HG03575 (cell line): ENCODE data around the gene LOXL1.

Experiments
- ATAC-seq: cut with Tn5 transposase; IDR thresholded peaks from one replicate; pipeline ENCODE4 v1.9.1; 2021; ENCODE audit not compliant: unreplicated experiment, insufficient number of reproducible peaks, low FRiP score; ENCODE audit errors: extremely low read depth

LOXL1 gene

DNA sequence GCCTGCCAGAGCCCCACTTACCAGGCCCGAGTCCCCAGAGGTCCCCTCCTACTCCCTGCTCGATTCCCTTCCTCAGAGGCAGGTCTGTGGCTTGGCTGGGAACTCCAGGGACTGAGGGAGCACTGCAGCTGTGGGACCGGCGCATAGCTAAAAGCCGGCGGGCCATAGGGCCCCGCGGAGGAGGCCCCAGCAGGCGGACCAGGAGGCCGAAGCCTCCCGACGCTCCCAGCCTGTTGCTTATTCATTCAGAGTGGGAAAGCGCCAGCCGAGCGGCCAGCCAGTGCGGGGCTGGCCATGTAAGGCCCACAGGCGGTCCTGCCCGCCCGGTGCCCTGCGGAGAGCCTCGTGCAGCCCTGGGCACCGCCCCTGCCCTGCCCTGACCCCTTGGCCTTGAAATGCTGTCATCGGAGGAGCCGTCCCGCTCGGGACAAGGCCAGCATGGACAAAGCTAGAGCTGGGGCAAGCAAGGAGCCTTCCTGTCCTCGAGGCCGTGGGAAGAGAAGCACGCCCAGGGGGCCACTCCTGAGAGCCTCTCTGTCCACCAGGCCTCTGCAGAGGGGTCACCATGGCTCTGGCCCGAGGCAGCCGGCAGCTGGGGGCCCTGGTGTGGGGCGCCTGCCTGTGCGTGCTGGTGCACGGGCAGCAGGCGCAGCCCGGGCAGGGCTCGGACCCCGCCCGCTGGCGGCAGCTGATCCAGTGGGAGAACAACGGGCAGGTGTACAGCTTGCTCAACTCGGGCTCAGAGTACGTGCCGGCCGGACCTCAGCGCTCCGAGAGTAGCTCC lies at the start of gene LOXL1:
Gene LOXL1, plus strand, starts transcription at position 244 of the 784 bp plus-strand sequence. Its CDS starts 322 bp downstream, at position 566.
- ATAC-seq: no peak

GRCh38 chr15:73879426-73879825 lies 46.8 kb upstream of the LOXL1 start:
- ATAC-seq: no peak

DNA sequence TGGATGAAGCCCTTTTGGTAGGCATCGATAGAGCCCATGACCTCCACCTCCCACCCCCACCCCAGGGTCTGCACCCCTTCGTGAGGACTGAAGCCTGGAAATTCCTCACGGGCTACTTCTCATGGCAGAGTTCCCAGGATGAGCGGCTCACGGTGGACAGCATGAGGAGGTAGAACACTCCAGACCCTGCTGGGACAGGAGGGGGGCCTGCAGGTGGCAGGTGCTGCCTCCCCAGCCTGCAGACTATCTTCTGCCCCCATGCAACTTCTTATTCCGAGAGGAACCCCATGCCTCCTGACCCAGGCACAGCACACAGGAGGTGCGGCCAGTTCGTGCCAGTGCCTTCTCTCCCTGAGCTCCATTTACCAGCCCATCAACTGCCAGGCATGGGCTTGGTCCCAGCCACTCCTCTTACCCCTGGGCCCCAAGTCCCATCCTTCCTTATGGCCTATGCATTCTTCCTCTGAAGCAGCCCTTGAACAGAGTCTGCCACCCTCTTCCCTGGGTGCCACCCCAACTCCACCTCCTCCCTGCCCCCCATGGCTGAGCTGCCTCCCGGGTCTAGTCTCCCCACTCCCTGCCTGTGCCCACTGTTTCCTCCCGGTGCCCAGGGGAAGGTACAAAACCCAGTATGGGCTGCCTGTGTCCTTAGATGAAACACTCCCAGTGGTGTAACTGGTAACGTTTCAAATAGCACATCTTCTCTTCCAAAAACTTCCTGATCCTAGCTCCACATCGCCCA lies 44.5 kb upstream of the LOXL1 start:
- no peak for ATAC-seq

DNA sequence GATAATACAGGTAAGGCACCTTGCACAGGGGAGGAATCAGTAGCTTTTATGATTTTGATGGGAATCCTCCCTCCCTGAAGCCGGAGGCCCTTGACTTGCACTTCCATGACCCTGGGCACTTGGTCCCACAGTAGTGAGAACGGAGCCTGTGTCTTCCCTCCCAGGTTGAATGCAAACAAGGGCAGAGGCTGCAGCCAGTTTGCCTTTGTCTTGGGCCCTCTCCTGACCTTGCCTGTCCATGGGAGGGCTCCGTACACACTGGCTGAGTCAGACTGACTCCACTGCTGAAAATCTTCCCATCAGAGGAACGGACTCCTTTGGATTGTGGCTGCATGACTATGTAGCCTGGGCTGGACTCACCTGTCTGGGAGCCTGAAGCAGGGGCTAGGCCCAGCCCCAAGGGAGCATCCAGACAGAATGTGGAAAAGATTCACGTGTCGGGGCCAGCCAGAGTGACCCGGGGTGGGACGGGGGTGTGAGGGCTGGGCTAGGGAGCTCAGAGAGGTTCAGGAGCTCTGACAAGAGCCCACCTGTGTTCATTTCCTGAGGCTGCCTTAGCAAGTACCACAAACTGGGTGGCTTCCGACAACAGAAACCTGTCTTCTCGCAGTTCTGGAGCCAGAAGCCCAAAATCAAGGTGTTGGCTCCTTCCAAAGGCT lies 43.4 kb upstream of the LOXL1 start:
- no peak for ATAC-seq

- no peak for ATAC-seq
These were observed 42.1 kb upstream of the LOXL1 start for GRCh38 chr15:73884159-73884558.

GRCh38 chr15:73885954-73886700 lies 40.1 kb upstream of the LOXL1 start:
- ATAC-seq: no peak

DNA sequence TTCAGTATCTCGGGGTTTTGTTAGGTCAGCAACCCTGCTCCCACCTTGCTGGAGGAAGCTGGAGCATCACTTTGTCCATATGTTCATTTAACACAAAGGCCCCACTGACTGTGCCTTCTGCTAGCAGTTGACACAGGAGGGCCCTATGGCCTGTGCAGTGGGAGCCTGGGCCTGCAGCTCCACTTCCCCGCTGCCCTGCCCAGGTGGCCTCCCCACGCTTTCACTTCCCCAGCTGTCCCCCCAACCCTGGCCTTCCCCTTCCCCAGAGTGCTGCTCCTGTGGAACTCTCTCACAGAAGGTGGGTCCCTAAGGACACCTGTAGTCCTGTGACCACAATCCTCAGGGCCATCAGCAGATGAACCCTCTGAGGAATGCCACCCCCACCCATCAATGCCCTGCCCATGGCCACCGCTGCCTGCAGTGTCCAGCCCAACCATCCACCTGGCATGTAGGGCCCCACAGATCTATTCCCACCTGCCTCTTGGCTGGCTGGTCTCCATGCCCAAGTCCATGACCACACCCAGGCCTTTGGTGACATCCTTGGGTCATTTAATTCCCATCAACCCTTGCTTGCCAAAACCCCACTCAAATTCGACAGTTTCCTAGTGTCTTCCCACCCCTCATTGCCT lies 39.4 kb upstream of the LOXL1 start:
- no peak for ATAC-seq

- no peak for ATAC-seq
These were observed 38.8 kb upstream of the LOXL1 start for GRCh38 chr15:73887481-73887880.

DNA sequence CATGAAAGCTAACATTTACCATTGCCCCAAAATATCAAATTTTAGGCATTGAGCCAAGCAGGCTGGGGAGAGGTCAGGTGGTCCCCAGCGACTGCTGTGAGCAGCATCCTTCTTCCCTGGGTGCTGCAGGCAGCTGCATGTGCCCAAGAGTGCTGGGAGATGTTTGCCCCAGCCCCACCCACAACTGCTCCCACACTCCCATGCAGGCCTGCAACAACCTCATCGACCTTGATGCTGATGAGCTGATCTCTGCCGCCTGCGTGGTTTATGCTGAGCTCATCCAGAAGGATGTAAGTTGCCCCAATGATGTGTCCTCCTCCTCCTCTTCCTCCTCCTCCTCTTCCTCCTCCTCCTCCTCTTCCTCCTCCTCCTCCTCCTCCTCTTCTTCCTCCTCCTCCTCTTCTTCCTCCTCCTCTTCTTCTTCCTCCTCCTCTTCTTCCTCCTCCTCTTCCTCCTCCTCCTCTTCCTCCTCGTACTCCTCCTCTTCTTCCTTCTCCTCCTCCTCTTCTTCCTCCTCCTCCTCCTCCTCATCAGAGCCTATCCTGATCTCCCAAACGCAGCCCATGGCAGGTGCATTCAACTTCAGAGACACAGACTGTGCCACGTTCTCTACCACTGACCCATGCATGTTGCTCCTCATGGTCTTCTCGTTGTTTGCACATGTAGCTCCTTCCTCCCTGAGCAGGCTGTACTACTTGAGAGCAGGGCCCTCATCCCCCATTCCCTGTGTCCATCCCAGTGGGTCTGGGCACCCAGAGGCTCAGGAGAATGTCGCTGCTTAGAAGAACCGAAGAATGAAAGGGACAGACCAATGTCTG lies 37.8 kb upstream of the LOXL1 start:
- ATAC-seq: no peak

DNA sequence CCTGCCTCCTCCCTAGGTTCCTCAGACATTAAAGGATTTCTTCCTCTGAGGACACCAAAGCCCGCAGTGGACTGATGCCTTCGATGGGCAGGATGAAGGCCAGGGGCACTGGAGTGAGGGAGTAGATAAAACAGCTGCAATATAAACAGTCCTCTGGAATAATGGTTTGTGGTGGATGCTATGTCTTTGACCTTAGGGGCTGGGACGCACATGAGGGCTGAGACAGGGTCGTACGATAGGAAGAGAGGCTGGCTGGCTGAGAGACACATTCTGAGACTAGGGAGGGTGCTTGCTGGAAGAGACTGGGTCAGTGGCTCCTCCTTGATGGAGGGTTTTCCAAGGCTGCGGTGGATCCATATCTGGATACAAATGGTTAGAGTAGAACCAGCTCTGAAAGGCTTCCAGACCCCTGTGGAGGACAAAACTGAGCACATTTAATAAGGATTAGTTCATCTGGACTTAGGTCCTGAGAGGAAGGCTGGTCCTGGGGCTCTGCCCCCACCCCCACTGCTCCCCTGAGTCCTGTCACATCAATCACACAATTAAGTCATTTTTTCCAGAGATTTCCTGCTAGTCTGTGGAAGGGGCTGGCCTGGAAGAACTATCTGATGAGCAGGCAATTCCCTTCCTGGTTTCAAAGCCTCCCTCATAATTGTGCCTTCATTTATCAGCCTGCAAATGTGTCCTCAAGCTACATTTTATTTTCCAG lies 37.1 kb upstream of the LOXL1 start:
- no peak for ATAC-seq

GRCh38 chr15:73889762-73890124 lies 36.5 kb upstream of the LOXL1 start:
- no peak for ATAC-seq

DNA sequence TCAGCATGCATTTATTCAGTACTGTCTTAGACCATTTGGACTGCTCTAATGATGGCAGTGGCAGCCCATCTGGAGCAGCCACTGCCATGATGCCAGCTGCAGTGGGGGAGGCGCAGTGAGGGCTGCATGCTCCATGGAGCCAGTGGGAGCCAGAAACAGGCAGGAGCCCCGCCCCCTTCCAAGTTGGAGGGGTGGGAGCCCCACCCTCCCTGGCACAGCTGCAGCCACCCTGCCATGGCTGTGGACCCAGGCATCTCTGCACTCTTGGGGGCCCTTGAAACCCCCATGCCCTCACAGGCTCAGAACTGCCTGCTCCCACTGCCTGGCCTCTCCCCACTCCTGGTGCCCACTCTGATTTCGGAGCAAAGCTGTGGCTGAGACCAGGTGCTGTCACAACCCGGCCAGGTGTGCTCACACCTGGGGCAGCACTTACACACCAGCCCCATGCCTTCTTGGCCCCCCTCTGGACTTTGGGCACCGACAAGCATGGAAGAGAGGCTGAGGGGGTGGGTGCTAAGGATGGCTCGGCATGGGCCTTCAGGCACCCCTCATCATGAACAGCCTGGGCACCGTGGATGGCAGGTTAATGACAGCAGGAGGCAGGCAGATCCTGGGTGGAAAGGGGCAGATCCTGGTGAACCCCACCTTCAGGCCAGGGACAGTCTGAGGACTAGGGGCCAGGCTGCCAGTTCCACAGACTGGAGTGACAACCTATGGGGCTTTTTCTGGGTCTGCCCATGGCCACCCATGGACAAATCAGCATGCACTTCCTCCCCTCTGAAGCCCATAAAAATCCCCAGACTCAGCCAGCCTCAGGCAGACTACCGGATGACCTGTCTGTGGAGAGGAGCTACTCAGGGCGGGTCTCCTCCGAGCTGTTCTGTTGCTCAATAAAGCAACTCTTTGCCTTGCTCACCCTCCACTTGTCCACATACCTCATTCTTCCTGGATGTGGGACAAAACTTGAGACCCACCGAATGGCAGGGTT lies 34.6 kb upstream of the LOXL1 start:
- no peak for ATAC-seq

DNA sequence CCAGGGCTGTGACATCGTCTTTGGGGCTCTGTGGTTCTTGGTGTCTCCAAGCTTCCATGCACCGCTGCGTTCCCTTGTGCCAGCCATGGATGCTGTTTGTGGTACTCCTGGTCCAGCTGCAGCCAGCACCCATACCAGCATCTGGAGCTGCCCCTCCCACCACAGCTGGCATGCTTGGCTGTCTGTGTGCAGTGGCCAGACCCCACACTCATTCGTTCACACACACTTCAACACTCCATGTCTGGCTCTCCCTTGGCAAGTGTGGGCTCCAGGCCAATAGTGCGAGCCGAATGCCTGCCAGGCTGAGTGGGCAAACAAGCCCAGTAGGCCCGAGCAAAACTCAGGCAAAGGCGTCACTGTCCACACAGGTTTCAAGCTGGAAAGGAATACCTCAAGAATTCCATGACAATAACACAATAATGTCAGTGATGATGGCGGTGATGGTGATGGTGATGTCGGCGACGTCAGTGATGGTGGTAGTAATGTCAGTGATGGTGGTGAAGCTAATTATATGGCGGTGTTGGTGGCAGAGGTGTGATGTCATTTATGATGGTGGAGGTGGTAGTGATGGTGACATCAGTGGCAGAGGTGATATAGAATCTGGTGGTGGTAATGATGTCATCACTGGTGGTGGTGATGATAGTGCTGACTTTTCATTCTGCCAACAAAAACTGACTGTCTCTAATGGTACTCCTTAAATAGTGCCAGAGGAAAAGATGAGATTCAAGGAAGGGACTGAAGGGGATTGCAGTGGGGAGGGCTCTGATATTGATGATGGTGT lies 33.6 kb upstream of the LOXL1 start:
- no peak for ATAC-seq

DNA sequence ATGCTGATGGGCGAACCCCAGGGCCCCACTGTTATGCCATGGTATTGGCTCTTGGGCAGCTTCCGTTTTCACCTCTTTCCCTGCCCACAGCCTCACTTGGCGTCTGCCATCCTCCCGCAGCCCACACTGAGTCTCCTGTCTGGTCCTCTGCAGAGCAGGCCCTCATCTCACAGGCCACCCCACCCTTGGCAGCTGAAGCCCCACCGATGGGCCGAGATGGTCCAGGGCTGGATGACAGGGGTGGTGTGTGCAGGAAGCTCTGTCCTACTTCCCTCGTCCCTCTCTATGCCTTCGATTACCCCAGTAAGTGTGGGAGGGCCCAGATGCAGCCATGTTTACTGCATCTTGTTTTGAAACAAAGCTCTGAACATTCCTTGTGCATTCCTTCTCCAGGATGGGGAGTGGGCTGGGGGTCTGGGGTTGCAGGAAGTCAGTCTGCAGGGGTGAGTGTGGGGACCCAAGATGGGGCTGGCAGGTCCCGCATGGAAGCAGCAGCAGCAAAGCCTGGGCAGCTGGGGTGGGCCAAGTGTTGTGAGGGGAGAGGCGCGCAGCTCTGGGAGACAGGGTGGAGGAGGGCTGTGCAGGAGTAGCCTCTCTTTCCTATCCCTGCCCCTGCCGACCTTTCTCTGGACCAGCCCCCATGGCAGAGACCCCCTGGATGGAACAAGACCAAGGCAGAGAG lies 32.0 kb upstream of the LOXL1 start:
- ATAC-seq: no peak
